Measurements from ENCODE around the gene TPST2.

TPST2 gene

GRCh38 chr22:26487996-26488395 lies 101.9 kb downstream of the TPST2 start:
- H3K9ac ChIP-seq (ENCODE audit: low read length): no peak overlapping the region
- H3K36me3 ChIP-seq (ENCODE audit: control insufficient read depth, insufficient read depth, low read length): peaks cover 69% of the 10 kb centered on the region
- no peaks in the 10 kb centered on the region for H3K9me3 ChIP-seq (ENCODE audit: control insufficient read depth, insufficient read depth, low read depth, low read length)
- H3K27me3 ChIP-seq (ENCODE audit: control insufficient read depth, insufficient read depth, low read length): no peaks in the 10 kb centered on the region
- peaks cover 5% of the 10 kb centered on the region; the same call in 1 of the 2 replicates for H3K4me1 ChIP-seq (ENCODE audit: control insufficient read depth, insufficient read depth, low read length)
- H3K27ac ChIP-seq (ENCODE audit: low read depth, low read length): no peak overlapping the region
- no peak overlapping the region for H3K4me3 ChIP-seq (ENCODE audit: low read depth, low read length)

- Histone ChIP-seq H3K27me3 (ENCODE audit: control insufficient read depth, insufficient read depth, low read length) (no peaks in the 10 kb centered on the region), H3K4me1 (ENCODE audit: control insufficient read depth, insufficient read depth, low read length) (peaks cover 15% of the 10 kb centered on the region; the same call in 1 of the 2 replicates), H3K36me3 (ENCODE audit: control insufficient read depth, insufficient read depth, low read length) (peaks cover 55% of the 10 kb centered on the region), H3K4me3 (ENCODE audit: low read depth, low read length) (no peak overlapping the region), H3K27ac (ENCODE audit: low read depth, low read length) (no peak overlapping the region), H3K9me3 (ENCODE audit: control insufficient read depth, insufficient read depth, low read depth, low read length) (no peaks in the 10 kb centered on the region), H3K9ac (ENCODE audit: low read length) (no peak overlapping the region)
These were observed 103.5 kb downstream of the TPST2 start for GRCh38 chr22:26486394-26486793.

- Histone ChIP-seq H3K9ac (ENCODE audit: low read length) (no peak overlapping the region), H3K4me1 (ENCODE audit: control insufficient read depth, insufficient read depth, low read length) (peaks cover 20% of the 10 kb centered on the region), H3K36me3 (ENCODE audit: control insufficient read depth, insufficient read depth, low read length) (peaks cover 55% of the 10 kb centered on the region), H3K27me3 (ENCODE audit: control insufficient read depth, insufficient read depth, low read length) (no peaks in the 10 kb centered on the region), H3K27ac (ENCODE audit: low read depth, low read length) (no peak overlapping the region), H3K4me3 (ENCODE audit: low read depth, low read length) (no peak overlapping the region), H3K9me3 (ENCODE audit: control insufficient read depth, insufficient read depth, low read depth, low read length) (no peaks in the 10 kb centered on the region)
These were observed 104.0 kb downstream of the TPST2 start for GRCh38 chr22:26485806-26486390.

- H3K4me1 ChIP-seq (ENCODE audit: control insufficient read depth, insufficient read depth, low read length): peaks cover 26% of the 10 kb centered on the region
- H3K4me3 ChIP-seq (ENCODE audit: low read depth, low read length): peak overlapping the region; percentile 92
- peaks cover 54% of the 10 kb centered on the region for H3K36me3 ChIP-seq (ENCODE audit: control insufficient read depth, insufficient read depth, low read length)
- H3K27ac ChIP-seq (ENCODE audit: low read depth, low read length): no peak overlapping the region
- H3K27me3 ChIP-seq (ENCODE audit: control insufficient read depth, insufficient read depth, low read length): no peaks in the 10 kb centered on the region
- H3K9me3 ChIP-seq (ENCODE audit: control insufficient read depth, insufficient read depth, low read depth, low read length): no peaks in the 10 kb centered on the region
- H3K9ac ChIP-seq (ENCODE audit: low read length): no peak overlapping the region
These were observed 104.9 kb downstream of the TPST2 start for GRCh38 chr22:26485013-26485412.

- H3K9ac ChIP-seq (ENCODE audit: low read length): peak overlapping the region; percentile 84
- H3K9me3 ChIP-seq (ENCODE audit: control insufficient read depth, insufficient read depth, low read depth, low read length): no peaks in the 10 kb centered on the region
- H3K27ac ChIP-seq (ENCODE audit: low read depth, low read length): peak overlapping the region; percentile 80; the same call in 1 of the 2 replicates
- H3K4me3 ChIP-seq (ENCODE audit: low read depth, low read length): peak overlapping the region; percentile 92
- no peaks in the 10 kb centered on the region for H3K27me3 ChIP-seq (ENCODE audit: control insufficient read depth, insufficient read depth, low read length)
- peaks cover 29% of the 10 kb centered on the region for H3K4me1 ChIP-seq (ENCODE audit: control insufficient read depth, insufficient read depth, low read length)
- H3K36me3 ChIP-seq (ENCODE audit: control insufficient read depth, insufficient read depth, low read length): peaks cover 47% of the 10 kb centered on the region
These were observed 105.6 kb downstream of the TPST2 start for GRCh38 chr22:26484360-26484706.

GRCh38 chr22:26483439-26484359 lies 106.2 kb downstream of the TPST2 start, which contains the start of the genes HPS4 and SRRD:
TSS of gene HPS4 (minus strand) at chr22:26483783. CDS start at chr22:26481762, 2,021 bp downstream.
TSS of gene SRRD (plus strand) at chr22:26483877. CDS start at chr22:26483891, 14 bp downstream.
- Histone ChIP-seq H3K36me3 (ENCODE audit: control insufficient read depth, insufficient read depth, low read length) (peaks cover 46% of the 10 kb centered on the region), H3K4me3 (ENCODE audit: low read depth, low read length) (peak within 1 kb of the TSS; percentile 92), H3K4me1 (ENCODE audit: control insufficient read depth, insufficient read depth, low read length) (peaks cover 29% of the 10 kb centered on the region), H3K9me3 (ENCODE audit: control insufficient read depth, insufficient read depth, low read depth, low read length) (no peaks in the 10 kb centered on the region), H3K27ac (ENCODE audit: low read depth, low read length) (peak within 1 kb of the TSS; percentile 80), H3K27me3 (ENCODE audit: control insufficient read depth, insufficient read depth, low read length) (no peaks in the 10 kb centered on the region), H3K9ac (ENCODE audit: low read length) (peak within 1 kb of the TSS; percentile 84)

- Histone ChIP-seq H3K4me1 (ENCODE audit: control insufficient read depth, insufficient read depth, low read length) (peaks cover 29% of the 10 kb centered on the region), H3K9ac (ENCODE audit: low read length) (peak overlapping the region; percentile 84), H3K27me3 (ENCODE audit: control insufficient read depth, insufficient read depth, low read length) (no peaks in the 10 kb centered on the region), H3K27ac (ENCODE audit: low read depth, low read length) (peak overlapping the region; percentile 80), H3K36me3 (ENCODE audit: control insufficient read depth, insufficient read depth, low read length) (peaks cover 44% of the 10 kb centered on the region), H3K9me3 (ENCODE audit: control insufficient read depth, insufficient read depth, low read depth, low read length) (no peaks in the 10 kb centered on the region), H3K4me3 (ENCODE audit: low read depth, low read length) (peak overlapping the region; percentile 92)
These were observed 106.9 kb downstream of the TPST2 start for GRCh38 chr22:26483043-26483438.

- no peaks in the 10 kb centered on the region for H3K9me3 ChIP-seq (ENCODE audit: control insufficient read depth, insufficient read depth, low read depth, low read length)
- peak overlapping the region; percentile 92; the same call in 1 of the 2 replicates for H3K4me3 ChIP-seq (ENCODE audit: low read depth, low read length)
- peaks cover 44% of the 10 kb centered on the region for H3K36me3 ChIP-seq (ENCODE audit: control insufficient read depth, insufficient read depth, low read length)
- no peaks in the 10 kb centered on the region for H3K27me3 ChIP-seq (ENCODE audit: control insufficient read depth, insufficient read depth, low read length)
- H3K27ac ChIP-seq (ENCODE audit: low read depth, low read length): no peak overlapping the region
- H3K9ac ChIP-seq (ENCODE audit: low read length): no peak overlapping the region
- H3K4me1 ChIP-seq (ENCODE audit: control insufficient read depth, insufficient read depth, low read length): peaks cover 29% of the 10 kb centered on the region
These were observed 107.8 kb downstream of the TPST2 start for GRCh38 chr22:26482161-26482560.

- Histone ChIP-seq H3K4me3 (ENCODE audit: low read depth, low read length) (no peak overlapping the region), H3K4me1 (ENCODE audit: control insufficient read depth, insufficient read depth, low read length) (peaks cover 29% of the 10 kb centered on the region), H3K9ac (ENCODE audit: low read length) (no peak overlapping the region), H3K36me3 (ENCODE audit: control insufficient read depth, insufficient read depth, low read length) (peaks cover 48% of the 10 kb centered on the region), H3K27me3 (ENCODE audit: control insufficient read depth, insufficient read depth, low read length) (no peaks in the 10 kb centered on the region), H3K9me3 (ENCODE audit: control insufficient read depth, insufficient read depth, low read depth, low read length) (no peaks in the 10 kb centered on the region), H3K27ac (ENCODE audit: low read depth, low read length) (no peak overlapping the region)
These were observed 108.2 kb downstream of the TPST2 start for GRCh38 chr22:26481694-26482093.

- Histone ChIP-seq H3K27ac (ENCODE audit: low read depth, low read length) (no peak overlapping the region), H3K9me3 (ENCODE audit: control insufficient read depth, insufficient read depth, low read depth, low read length) (no peaks in the 10 kb centered on the region), H3K9ac (ENCODE audit: low read length) (no peak overlapping the region), H3K4me3 (ENCODE audit: low read depth, low read length) (no peak overlapping the region), H3K27me3 (ENCODE audit: control insufficient read depth, insufficient read depth, low read length) (no peaks in the 10 kb centered on the region), H3K36me3 (ENCODE audit: control insufficient read depth, insufficient read depth, low read length) (peaks cover 48% of the 10 kb centered on the region), H3K4me1 (ENCODE audit: control insufficient read depth, insufficient read depth, low read length) (peaks cover 29% of the 10 kb centered on the region)
These were observed 108.7 kb downstream of the TPST2 start for GRCh38 chr22:26481112-26481693.

- no peak overlapping the region for H3K27ac ChIP-seq (ENCODE audit: low read depth, low read length)
- peaks cover 29% of the 10 kb centered on the region for H3K4me1 ChIP-seq (ENCODE audit: control insufficient read depth, insufficient read depth, low read length)
- H3K36me3 ChIP-seq (ENCODE audit: control insufficient read depth, insufficient read depth, low read length): peaks cover 48% of the 10 kb centered on the region
- H3K27me3 ChIP-seq (ENCODE audit: control insufficient read depth, insufficient read depth, low read length): no peaks in the 10 kb centered on the region
- H3K4me3 ChIP-seq (ENCODE audit: low read depth, low read length): peak overlapping the region; percentile 30; the same call in 1 of the 2 replicates
- no peaks in the 10 kb centered on the region for H3K9me3 ChIP-seq (ENCODE audit: control insufficient read depth, insufficient read depth, low read depth, low read length)
- H3K9ac ChIP-seq (ENCODE audit: low read length): peak overlapping the region; percentile 27
These were observed 109.4 kb downstream of the TPST2 start for GRCh38 chr22:26480611-26480932.

All from HUES6 (cell line).